HG02678 (cell line): Measurements from ENCODE around the gene POLR3G.

Source experiments
- ATAC-seq: cut with Tn5 transposase; IDR thresholded peaks from one replicate; pipeline ENCODE4 v1.9.1; 2021; ENCODE audit warnings: mild to moderate bottlenecking, moderate library complexity; ENCODE audit not compliant: unreplicated experiment

Gene POLR3G

GRCh38 chr5:90495146-90495545, 20.5 kb downstream of the POLR3G start:
- ATAC-seq: no peak

- no peak for ATAC-seq
Measured at GRCh38 chr5:90503596-90503995, 28.9 kb downstream of the POLR3G start.

GRCh38 chr5:90504743-90505142, 30.1 kb downstream of the POLR3G start:
- ATAC-seq: no peak

GRCh38 chr5:90506221-90506620, 31.6 kb downstream of the POLR3G start:
- ATAC-seq: no peak

- no peak for ATAC-seq
Measured at GRCh38 chr5:90510438-90510837, 35.8 kb downstream of the POLR3G start.

GRCh38 chr5:90514520-90514919, 39.9 kb downstream of the POLR3G start:
- no peak for ATAC-seq

- ATAC-seq: no peak
Measured at GRCh38 chr5:90518661-90519060, 44.0 kb downstream of the POLR3G start.

GRCh38 chr5:90519081-90519480, 44.4 kb downstream of the POLR3G start:
- no peak for ATAC-seq

GRCh38 chr5:90528601-90529193, 54.0 kb downstream of the POLR3G start:
- peak; percentile 2 for ATAC-seq

GRCh38 chr5:90529194-90529938, 54.7 kb downstream of the POLR3G start, which contains the start of gene LYSMD3:
Gene LYSMD3 (minus strand): TSS chr5:90529584. CDS start chr5:90525289, 4,295 bp downstream.
- ATAC-seq: peak; percentile 88

GRCh38 chr5:90529939-90530677, 55.4 kb downstream of the POLR3G start:
- ATAC-seq: peak; percentile 43

GRCh38 chr5:90530736-90531487, 56.2 kb downstream of the POLR3G start:
- no peak for ATAC-seq

- no peak for ATAC-seq
Measured at GRCh38 chr5:90533794-90534193, 59.1 kb downstream of the POLR3G start.

GRCh38 chr5:90534922-90535321, 60.3 kb downstream of the POLR3G start:
- no peak for ATAC-seq

- ATAC-seq: no peak
Measured at GRCh38 chr5:90542827-90543519, 68.3 kb downstream of the POLR3G start.

- no peak for ATAC-seq
Measured at GRCh38 chr5:90545511-90545910, 70.8 kb downstream of the POLR3G start.

GRCh38 chr5:90546216-90546837, 71.7 kb downstream of the POLR3G start:
- ATAC-seq: no peak

GRCh38 chr5:90547072-90547536, 72.4 kb downstream of the POLR3G start:
- ATAC-seq: no peak

- no peak for ATAC-seq
Measured at GRCh38 chr5:90548069-90548593, 73.5 kb downstream of the POLR3G start.

GRCh38 chr5:90549223-90549622, 74.6 kb downstream of the POLR3G start:
- ATAC-seq: no peak
